ENCODE data around the gene PHETA2.
"Not testable (repeated sequence)": the region's sequence is repeated elsewhere in the genome, so short reads cannot be mapped to it uniquely, and the experiment has no call there.

PHETA2 gene

DNA sequence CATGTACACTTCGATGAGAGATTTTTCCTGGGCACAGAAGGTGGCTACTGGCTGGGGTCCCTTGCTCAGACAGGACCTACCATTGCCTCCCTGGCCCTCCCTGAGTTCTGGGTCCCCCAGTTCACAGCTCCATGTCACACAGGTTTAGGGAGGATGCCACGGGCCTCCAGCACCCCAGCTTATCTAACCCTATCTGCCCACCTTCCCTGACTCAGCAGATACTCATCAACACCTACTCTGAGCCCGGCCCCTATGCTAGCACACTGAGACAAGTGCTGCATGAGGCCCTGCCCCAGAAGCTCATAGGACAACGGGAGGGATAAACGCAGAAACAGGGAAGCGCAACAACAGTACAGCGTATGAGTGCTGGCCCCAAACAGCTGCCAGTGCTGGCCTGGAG is 13.0 kb upstream of the PHETA2 start:
- FAIRE-seq = no peak
- no peak for DNase-seq (ENCODE audit: insufficient read length)
- TF ChIP-seq TAF1 (IDR thresholded peaks at IDR 0.05; ENCODE audit: borderline replicate concordance, low read depth, low read length) = no peak
- TF ChIP-seq POLR2A (IDR thresholded peaks at IDR 0.05; ENCODE audit: low read depth, low read length) = no peak
- no peak for TF ChIP-seq POLR2AphosphoS5 (IDR thresholded peaks at IDR 0.05; ENCODE audit: low read depth, low read length)

GRCh38 chr22:42062506-42063170 is 11.4 kb upstream of the PHETA2 start:
- TF ChIP-seq POLR2AphosphoS5 (IDR thresholded peaks at IDR 0.05; ENCODE audit: low read depth, low read length) (no peak), TAF1 (IDR thresholded peaks at IDR 0.05; ENCODE audit: borderline replicate concordance, low read depth, low read length) (no peak), POLR2A (IDR thresholded peaks at IDR 0.05; ENCODE audit: low read depth, low read length) (no peak)
- FAIRE-seq (no peak), DNase-seq (ENCODE audit: insufficient read length) (no peak)

- FAIRE-seq (no peak), DNase-seq (ENCODE audit: insufficient read length) (no peak)
- TF ChIP-seq POLR2A (IDR thresholded peaks at IDR 0.05; ENCODE audit: low read depth, low read length) = no peak
- TF ChIP-seq POLR2AphosphoS5 (IDR thresholded peaks at IDR 0.05; ENCODE audit: low read depth, low read length) = no peak
- TF ChIP-seq TAF1 (IDR thresholded peaks at IDR 0.05; ENCODE audit: borderline replicate concordance, low read depth, low read length) = no peak
Observed at GRCh38 chr22:42064629-42065028, 9.4 kb upstream of the PHETA2 start.

DNA sequence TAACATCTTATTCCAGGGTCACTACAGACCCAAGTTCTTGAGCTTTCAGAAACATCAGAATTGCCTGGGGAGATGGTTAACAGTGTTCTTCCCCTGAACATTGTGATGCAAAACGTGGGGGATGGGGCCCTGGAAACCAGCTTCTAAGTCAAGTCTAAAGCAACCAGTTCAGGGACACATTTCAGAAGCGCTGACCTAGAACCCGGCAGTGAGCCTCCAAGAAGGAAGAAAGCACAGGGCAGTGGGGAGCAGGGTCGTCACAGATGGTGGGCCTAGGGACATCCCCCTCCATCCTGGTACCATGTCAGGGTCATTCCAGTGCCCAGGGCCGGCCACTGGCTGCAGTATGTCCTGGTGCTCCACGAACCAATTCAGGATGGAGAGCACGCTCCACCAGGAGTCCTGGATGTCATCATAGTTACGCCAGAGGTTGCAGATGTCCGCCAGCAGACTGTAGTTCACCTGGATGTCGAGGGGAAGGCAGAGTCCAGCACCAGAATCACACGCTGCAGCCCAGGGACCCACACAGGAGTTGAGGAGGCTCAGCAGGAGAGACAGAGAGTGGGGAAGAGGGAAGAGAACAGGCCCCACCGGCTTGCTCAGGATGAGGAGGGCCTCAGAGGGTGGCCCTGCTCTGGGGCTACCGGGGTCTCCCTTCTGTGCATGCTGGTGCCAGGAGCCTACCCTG is 8.5 kb upstream of the PHETA2 start:
- TF ChIP-seq TAF1 (IDR thresholded peaks at IDR 0.05; ENCODE audit: borderline replicate concordance, low read depth, low read length) (no peak), POLR2A (IDR thresholded peaks at IDR 0.05; ENCODE audit: low read depth, low read length) (no peak), POLR2AphosphoS5 (IDR thresholded peaks at IDR 0.05; ENCODE audit: low read depth, low read length) (no peak)
- DNase-seq (ENCODE audit: insufficient read length) (no peak), FAIRE-seq (no peak)

DNA sequence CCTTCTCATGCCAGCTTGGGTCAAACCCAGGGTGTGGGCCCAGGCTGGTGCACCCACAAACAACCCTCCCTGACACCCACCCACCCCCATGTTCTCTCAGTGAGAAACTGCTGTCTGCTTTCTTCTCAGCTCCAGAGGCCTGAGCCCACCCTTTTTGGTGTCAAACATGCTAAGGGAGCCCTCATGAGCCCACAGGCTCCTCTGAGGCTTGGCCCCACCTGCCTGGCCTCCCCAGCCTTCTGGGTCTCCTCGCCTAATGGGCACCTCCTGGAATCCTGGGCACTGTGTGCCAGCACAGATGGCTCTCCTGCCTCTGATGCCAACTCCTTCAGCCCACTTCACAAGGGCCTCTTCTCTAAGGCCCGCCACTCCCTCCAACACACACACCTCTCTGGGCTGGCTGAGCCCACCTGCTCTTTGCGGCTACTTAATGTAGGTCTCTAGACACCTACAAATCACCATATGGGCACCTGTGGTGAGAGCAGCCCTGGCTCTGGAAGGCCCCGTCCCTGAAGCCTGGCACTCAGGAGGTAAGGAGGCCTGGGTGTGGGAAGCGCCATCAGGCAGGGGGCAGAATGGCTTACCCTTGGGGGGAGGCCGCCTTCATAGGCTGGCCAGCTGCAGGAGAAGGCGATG is 7.8 kb upstream of the PHETA2 start:
- FAIRE-seq (no peak), DNase-seq (ENCODE audit: insufficient read length) (no peak)
- TF ChIP-seq TAF1 (IDR thresholded peaks at IDR 0.05; ENCODE audit: borderline replicate concordance, low read depth, low read length) (no peak), POLR2AphosphoS5 (IDR thresholded peaks at IDR 0.05; ENCODE audit: low read depth, low read length) (no peak), POLR2A (IDR thresholded peaks at IDR 0.05; ENCODE audit: low read depth, low read length) (no peak)

DNA sequence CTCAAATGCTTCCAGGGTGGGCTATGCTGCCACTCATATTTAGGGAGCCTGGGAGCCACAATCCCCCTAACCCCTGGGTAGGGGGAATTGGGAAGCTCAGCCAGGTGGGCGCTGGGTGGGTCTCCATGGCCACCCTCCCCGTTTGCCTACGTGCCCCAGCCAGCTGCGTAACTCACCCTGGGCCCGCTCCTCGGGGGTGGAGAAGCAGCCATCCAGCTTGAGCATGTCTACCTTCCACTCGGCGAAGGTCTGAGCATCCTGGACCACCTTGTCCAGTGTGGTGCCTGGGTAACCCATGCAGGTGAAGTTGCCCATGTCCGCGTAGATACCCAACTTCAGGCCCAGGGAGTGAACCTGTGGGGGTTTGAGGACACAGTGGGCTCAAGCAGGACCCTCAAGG is 7.1 kb upstream of the PHETA2 start:
- DNase-seq (ENCODE audit: insufficient read length) (no peak), FAIRE-seq (no peak)
- TF ChIP-seq POLR2A (IDR thresholded peaks at IDR 0.05; ENCODE audit: low read depth, low read length) (no peak), TAF1 (IDR thresholded peaks at IDR 0.05; ENCODE audit: borderline replicate concordance, low read depth, low read length) (no peak), POLR2AphosphoS5 (IDR thresholded peaks at IDR 0.05; ENCODE audit: low read depth, low read length) (no peak)

GRCh38 chr22:42067671-42068251 is 6.3 kb upstream of the PHETA2 start:
- FAIRE-seq = no peak
- DNase-seq (ENCODE audit: insufficient read length) = no peak
- TF ChIP-seq POLR2A (IDR thresholded peaks at IDR 0.05; ENCODE audit: low read depth, low read length) (no peak), POLR2AphosphoS5 (IDR thresholded peaks at IDR 0.05; ENCODE audit: low read depth, low read length) (no peak), TAF1 (IDR thresholded peaks at IDR 0.05; ENCODE audit: borderline replicate concordance, low read depth, low read length) (no peak)

DNA sequence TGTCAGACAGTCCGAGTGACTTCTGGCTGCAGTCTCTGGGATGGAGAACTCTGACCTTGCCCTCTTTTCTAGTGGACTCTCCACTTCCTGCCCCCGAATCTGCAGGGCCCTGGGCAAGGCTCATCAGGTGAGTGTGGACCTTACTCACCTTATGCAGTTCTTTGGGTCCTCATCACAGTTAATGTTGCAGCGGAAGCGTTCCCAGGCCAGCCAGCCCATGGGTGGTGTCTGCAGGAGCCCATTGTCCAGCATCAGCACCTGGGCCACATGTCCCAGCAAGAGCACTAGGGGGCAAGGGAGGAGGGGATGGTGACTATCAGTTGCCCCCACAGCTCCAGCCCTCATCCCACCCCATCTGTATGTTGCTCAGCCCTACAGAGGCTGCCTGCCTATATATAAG is 5.8 kb upstream of the PHETA2 start:
- TF ChIP-seq POLR2AphosphoS5 (IDR thresholded peaks at IDR 0.05; ENCODE audit: low read depth, low read length) = no peak
- DNase-seq (ENCODE audit: insufficient read length) (no peak), FAIRE-seq (no peak)

GRCh38 chr22:42069801-42070516 is 4.1 kb upstream of the PHETA2 start:
- TF ChIP-seq POLR2A (IDR thresholded peaks at IDR 0.05; ENCODE audit: low read depth, low read length) = no peak
- no peak for TF ChIP-seq POLR2AphosphoS5 (IDR thresholded peaks at IDR 0.05; ENCODE audit: low read depth, low read length)
- no peak for TF ChIP-seq TAF1 (IDR thresholded peaks at IDR 0.05; ENCODE audit: borderline replicate concordance, low read depth, low read length)
- peak; percentile 34 for DNase-seq (ENCODE audit: insufficient read length)
- FAIRE-seq = no peak

DNA sequence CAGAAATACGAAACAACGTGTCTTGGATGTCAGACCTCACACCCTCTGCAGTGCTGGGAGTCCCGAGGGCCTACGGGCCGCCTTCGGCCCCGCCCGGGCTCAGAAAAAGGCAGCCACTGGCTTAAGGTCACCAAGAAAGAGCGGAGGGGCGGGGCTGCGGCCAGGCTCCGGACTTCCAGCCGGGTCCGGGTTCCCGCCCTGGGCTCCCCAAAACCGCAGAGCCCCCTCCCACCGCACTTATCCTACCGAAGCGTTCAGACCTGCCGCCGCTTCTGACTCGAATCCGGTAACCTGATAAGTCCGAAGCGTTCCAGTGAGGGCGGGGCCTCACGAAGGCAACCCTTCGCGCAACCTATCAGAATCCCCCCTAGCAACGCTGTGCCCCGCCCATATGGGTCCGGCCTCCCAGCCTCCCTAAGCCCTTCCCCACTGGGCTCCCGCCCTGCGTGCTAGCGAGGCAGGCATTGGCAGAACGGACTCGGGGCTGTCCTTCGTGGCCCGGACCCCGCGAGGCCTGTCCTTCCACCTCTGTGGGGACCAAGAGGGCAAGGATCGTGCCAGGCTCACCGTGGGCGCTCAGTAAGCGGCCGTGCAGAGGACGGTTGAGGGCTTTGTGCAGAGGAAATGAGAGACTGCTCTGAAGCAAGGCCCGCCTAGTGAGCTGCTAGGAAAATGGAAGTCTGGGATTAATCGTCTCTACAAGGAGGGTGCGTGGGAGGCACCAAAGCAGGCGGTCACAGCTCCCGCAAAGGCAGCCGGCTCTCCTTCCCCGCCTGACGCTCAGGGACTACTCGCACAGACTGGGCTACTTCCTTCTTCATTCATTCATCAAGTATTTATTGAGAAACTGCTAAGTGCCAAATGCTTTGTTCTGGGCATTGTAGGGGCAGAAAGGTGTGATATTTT is 3.3 kb upstream of the PHETA2 start, which contains the start of gene NAGA:
Gene NAGA (minus strand): TSS at position 296 of the 906 bp plus-strand sequence. CDS start 515 bp downstream, outside the sequence.
- TF ChIP-seq POLR2A (IDR thresholded peaks at IDR 0.05; ENCODE audit: low read depth, low read length) (peak; percentile 80), POLR2AphosphoS5 (IDR thresholded peaks at IDR 0.05; ENCODE audit: low read depth, low read length) (peak; percentile 48; the same call in 1 of the 2 replicates), TAF1 (IDR thresholded peaks at IDR 0.05; ENCODE audit: borderline replicate concordance, low read depth, low read length) (peak; percentile 41; the same call in 1 of the 2 replicates)
- DNase-seq (ENCODE audit: insufficient read length) (peak; percentile 97), FAIRE-seq (peak; percentile 100)

DNA sequence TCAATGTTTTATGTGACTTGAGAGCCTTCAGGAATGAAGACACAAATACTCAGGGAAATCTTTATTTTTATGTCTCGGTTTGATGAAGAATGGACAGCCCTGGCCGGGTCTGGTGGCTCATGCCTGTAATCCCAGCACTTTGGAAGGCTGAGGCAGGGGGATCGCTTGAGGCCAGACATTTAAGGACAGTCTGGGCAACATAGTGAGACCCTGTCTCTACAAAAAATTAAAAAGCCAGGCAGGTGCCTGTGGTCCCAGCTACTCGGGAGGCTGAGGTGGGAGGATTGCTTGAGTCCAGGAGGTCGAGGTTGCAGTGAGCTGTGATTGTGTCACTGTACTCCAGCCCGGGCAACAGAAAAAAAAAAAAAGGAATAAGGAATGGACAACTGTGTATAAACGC is 2.5 kb upstream of the PHETA2 start:
- not testable (repeated sequence) for DNase-seq (ENCODE audit: insufficient read length)
- FAIRE-seq = peak; percentile 17
